Measurements from ENCODE around the gene RASGRF1.

- TF ChIP-seq CTCF (IDR thresholded peaks at IDR 0.05) (no peak), POLR2A (IDR thresholded peaks at IDR 0.05) (no peak), POLR2AphosphoS5 (IDR thresholded peaks at IDR 0.05) (no peak)
Measured at GRCh38 chr15:78928616-78929093, 161.9 kb downstream of the RASGRF1 start.

Measured in prostate gland (tissue), 2 donors.